Upper lobe of right lung (tissue), 1 donor: Measurements from ENCODE around the gene TMCC3. TPM values are rescaled to one million over a fixed set of nuclear protein-coding genes. Genes with fewer than 3 reads are reported as not detected.

Source experiments
- ATAC-seq: fragments of 200-7000 bp; cut with Tn5 transposase; one replicate; pipeline ENCODE4 v1.9.1; 2020; ENCODE audit warnings: mild to moderate bottlenecking, moderate library complexity
- DNase-seq: peaks from one replicate; pipeline ENCODE4 v3.0.0-alpha.2; 2020
- H3K27ac ChIP-seq: fragments of 200-600 bp; one replicate; pipeline ENCODE4 v1.8.0; 2022
- H3K27me3 ChIP-seq: fragments of 200-600 bp; one replicate; pipeline ENCODE4 v1.8.0; 2022; ENCODE audit warnings: mild to moderate bottlenecking
- H3K36me3 ChIP-seq: fragments of 200-600 bp; one replicate; pipeline ENCODE4 v1.8.0; 2022
- H3K4me1 ChIP-seq: fragments of 200-600 bp; one replicate; pipeline ENCODE4 v1.8.0; 2022
- H3K4me3 ChIP-seq: fragments of 200-600 bp; one replicate; pipeline ENCODE4 v1.8.0; 2022; ENCODE audit warnings: mild to moderate bottlenecking
- H3K9me3 ChIP-seq: fragments of 200-600 bp; one replicate; pipeline ENCODE4 v1.8.0; 2022
- CTCF ChIP-seq: fragments of 200-600 bp; IDR thresholded peaks from one replicate; pipeline ENCODE4 v1.8.0; 2022; ENCODE audit warnings: antibody characterized with exemption
- intact Hi-C: fragments of 100-400 bp; cut with DNase I; formaldehyde crosslinking; loops from one replicate; pipeline ENCODE4 v1.11.0; 2022
- microRNA-seq: library from miRNA; unstranded; fragments of <30 nt; microRNA quantifications from one replicate; pipeline ENCODE4 v1.2.0, GENCODE V29; 2020; ENCODE audit warnings: borderline microRNAs expressed
- total RNA-seq: library from RNA; stranded (reverse); fragmentation: NEBNext Ultra II Directional; extraction: Animal tissue kit (Norgen Biotek cat#: 25700); gene quantifications from one replicate; pipeline ENCODE4 v1.2.1, GENCODE V29; 2021
- donor health status: DM: no; HTN: yes; CAD: no; lungs with severe emphysema.

The TMCC3 gene
- total RNA-seq, 1 donor from 2014 or later, result 11.3 TPM

- H3K4me3 ChIP-seq, result no peak overlapping the region
- TF ChIP-seq CTCF, result peak; percentile 81
- intact Hi-C loops, result loop anchor here (5.0 kb wide), 1 partner anchor 400 kb away; no protein-coding TSS in a partner anchor
- H3K36me3 ChIP-seq, result no peaks in the 10 kb centered on the region
- no peaks in the 10 kb centered on the region for H3K27me3 ChIP-seq
- no peak overlapping the region for H3K27ac ChIP-seq
- no peaks in the 10 kb centered on the region for H3K4me1 ChIP-seq
- no peaks in the 10 kb centered on the region for H3K9me3 ChIP-seq
- ATAC-seq, result peak; percentile 91
- DNase-seq, result peak; percentile 81
These were observed 117.6 kb downstream of the TMCC3 start for GRCh38 chr12:94532490-94533422.

GRCh38 chr12:94531196-94531720 is 119.1 kb downstream of the TMCC3 start:
- no peak overlapping the region for H3K27ac ChIP-seq
- no peaks in the 10 kb centered on the region for H3K36me3 ChIP-seq
- no peaks in the 10 kb centered on the region for H3K27me3 ChIP-seq
- H3K9me3 ChIP-seq, result no peaks in the 10 kb centered on the region
- intact Hi-C loops, result loop anchor here (5.0 kb wide), 1 partner anchor 399 kb away; no protein-coding TSS in a partner anchor
- TF ChIP-seq CTCF, result no peak
- H3K4me1 ChIP-seq, result no peaks in the 10 kb centered on the region
- H3K4me3 ChIP-seq, result no peak overlapping the region
- no peak for DNase-seq
- ATAC-seq, result no peak

- ATAC-seq, result no peak
These were observed 124.4 kb downstream of the TMCC3 start for GRCh38 chr12:94525951-94526350.

More at GRCh38 chr12:94525951-94526350, 124.4 kb downstream of the TMCC3 start:
- no peak for DNase-seq
- H3K27me3 ChIP-seq, result no peaks in the 10 kb centered on the region
- H3K27ac ChIP-seq, result no peak overlapping the region
- H3K36me3 ChIP-seq, result no peaks in the 10 kb centered on the region
- no peak for TF ChIP-seq CTCF
- intact Hi-C loops, result no loop called here
- H3K4me1 ChIP-seq, result no peaks in the 10 kb centered on the region
- H3K4me3 ChIP-seq, result no peak overlapping the region
- H3K9me3 ChIP-seq, result no peaks in the 10 kb centered on the region

Small RNAs within 50 kb of the gene (microRNA-seq; reads per million reads assigned to microRNA genes)
- gene MIR5700, result not detected

Other genes with a start within 250 kb of the TMCC3 start
- 11.0 TPM for gene CEP83, start 190.7 kb downstream of the TMCC3 start, total RNA-seq